ENCODE results near the gene MICU1. TPM values are rescaled to one million over a fixed set of nuclear protein-coding genes. Genes with fewer than 3 reads are reported as not detected.

The MICU1 gene
- total RNA-seq, 6 donors from 2014 or later: 26.9 to 62.9 (median 47.6) TPM

- no peaks in the 10 kb centered on the region for H3K36me3 ChIP-seq
- no peaks in the 10 kb centered on the region for H3K27me3 ChIP-seq
- no peaks in the 10 kb centered on the region for H3K4me1 ChIP-seq
- TF ChIP-seq EP300 (IDR thresholded peaks at IDR 0.05) (no peak), POLR2AphosphoS5 (IDR thresholded peaks at IDR 0.05) (no peak), POLR2A (IDR thresholded peaks at IDR 0.05) (no peak), CTCF (IDR thresholded peaks at IDR 0.05) (no peak)
- H3K9me3 ChIP-seq: no peaks in the 10 kb centered on the region
- no peak overlapping the region for H3K4me3 ChIP-seq
- DNase-seq (no peak), ATAC-seq (ENCODE audit: low FRiP score in 2 of 2) (no peak)
- no peak overlapping the region for H3K27ac ChIP-seq
These were observed 38.1 kb upstream of the MICU1 start for GRCh38 chr10:72663971-72664370.

GRCh38 chr10:72661431-72661830 lies 35.6 kb upstream of the MICU1 start:
- H3K27me3 ChIP-seq: no peaks in the 10 kb centered on the region
- ATAC-seq (ENCODE audit: low FRiP score in 2 of 2) (no peak), DNase-seq (no peak)
- no peaks in the 10 kb centered on the region for H3K36me3 ChIP-seq
- no peaks in the 10 kb centered on the region for H3K4me1 ChIP-seq
- TF ChIP-seq POLR2A (IDR thresholded peaks at IDR 0.05) (no peak), CTCF (IDR thresholded peaks at IDR 0.05) (no peak), POLR2AphosphoS5 (IDR thresholded peaks at IDR 0.05) (no peak)
- H3K27ac ChIP-seq: no peak overlapping the region
- H3K4me3 ChIP-seq: no peak overlapping the region
- no peaks in the 10 kb centered on the region for H3K9me3 ChIP-seq
- WGBS, 2 donors: 83 to 88% methylated on average over 1 of the region's 1 CpG

- no peaks in the 10 kb centered on the region for H3K9me3 ChIP-seq
- no peaks in the 10 kb centered on the region for H3K36me3 ChIP-seq
- no peaks in the 10 kb centered on the region for H3K27me3 ChIP-seq
- TF ChIP-seq EP300 (IDR thresholded peaks at IDR 0.05) (no peak), POLR2AphosphoS5 (IDR thresholded peaks at IDR 0.05) (no peak), POLR2A (IDR thresholded peaks at IDR 0.05) (no peak), CTCF (IDR thresholded peaks at IDR 0.05) (no peak)
- no peak for ATAC-seq (ENCODE audit: low FRiP score in 2 of 2)
- H3K4me1 ChIP-seq: no peaks in the 10 kb centered on the region
- H3K27ac ChIP-seq: no peak overlapping the region
- no peak overlapping the region for H3K4me3 ChIP-seq
- no peak for DNase-seq
These were observed 34.3 kb upstream of the MICU1 start for GRCh38 chr10:72660220-72660619.

- no peak overlapping the region for H3K27ac ChIP-seq
- no peak for TF ChIP-seq EP300 (IDR thresholded peaks at IDR 0.05)
- no peak for TF ChIP-seq CTCF (IDR thresholded peaks at IDR 0.05)
- TF ChIP-seq POLR2A (IDR thresholded peaks at IDR 0.05): no peak
- TF ChIP-seq POLR2AphosphoS5 (IDR thresholded peaks at IDR 0.05): no peak
- H3K9me3 ChIP-seq: no peaks in the 10 kb centered on the region
- ATAC-seq (ENCODE audit: low FRiP score in 2 of 2): no peak
- DNase-seq: no peak
- H3K4me3 ChIP-seq: no peak overlapping the region
- no peaks in the 10 kb centered on the region for H3K36me3 ChIP-seq
- H3K4me1 ChIP-seq: no peaks in the 10 kb centered on the region
- WGBS, 2 donors: 96 to 99% methylated on average over 8 of the region's 8 CpGs
- H3K27me3 ChIP-seq: no peaks in the 10 kb centered on the region
These were observed 33.8 kb upstream of the MICU1 start for GRCh38 chr10:72659694-72660093.

GRCh38 chr10:72658696-72659400 lies 33.0 kb upstream of the MICU1 start:
- no peaks in the 10 kb centered on the region for H3K36me3 ChIP-seq
- no peak overlapping the region for H3K27ac ChIP-seq
- no peaks in the 10 kb centered on the region for H3K4me1 ChIP-seq
- DNase-seq (no peak), ATAC-seq (ENCODE audit: low FRiP score in 2 of 2) (no peak)
- TF ChIP-seq CTCF (IDR thresholded peaks at IDR 0.05) (no peak), POLR2A (IDR thresholded peaks at IDR 0.05) (no peak), EP300 (IDR thresholded peaks at IDR 0.05) (no peak), POLR2AphosphoS5 (IDR thresholded peaks at IDR 0.05) (no peak)
- H3K27me3 ChIP-seq: no peaks in the 10 kb centered on the region
- H3K4me3 ChIP-seq: no peak overlapping the region
- H3K9me3 ChIP-seq: no peaks in the 10 kb centered on the region
- 78 to 95% methylated on average over 5 of the region's 5 CpGs for WGBS, 2 donors

Data from upper lobe of left lung (tissue), 6 donors.